Measurements from ENCODE around the gene REG1B.

DNA sequence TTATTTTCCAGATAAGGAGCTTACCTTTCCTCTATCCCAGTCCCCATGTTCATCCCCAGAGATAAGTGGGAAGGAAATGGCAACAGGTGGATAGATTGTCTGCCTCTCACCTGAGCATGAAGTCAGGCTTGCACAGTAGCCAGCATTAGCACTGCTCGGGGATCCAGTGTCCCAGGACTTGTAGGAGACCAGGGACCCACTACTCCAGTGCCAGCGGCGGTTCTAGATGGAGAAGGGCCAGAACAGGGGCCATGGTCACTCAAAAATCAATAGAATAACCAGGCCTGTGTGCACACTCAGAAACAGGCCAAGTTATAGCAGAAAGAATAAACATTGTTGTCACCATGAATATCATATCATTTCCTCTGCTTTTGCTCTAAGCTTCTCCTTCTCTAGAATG, 2.4 kb downstream of the REG1B start:
- TF ChIP-seq, protein P1, sequence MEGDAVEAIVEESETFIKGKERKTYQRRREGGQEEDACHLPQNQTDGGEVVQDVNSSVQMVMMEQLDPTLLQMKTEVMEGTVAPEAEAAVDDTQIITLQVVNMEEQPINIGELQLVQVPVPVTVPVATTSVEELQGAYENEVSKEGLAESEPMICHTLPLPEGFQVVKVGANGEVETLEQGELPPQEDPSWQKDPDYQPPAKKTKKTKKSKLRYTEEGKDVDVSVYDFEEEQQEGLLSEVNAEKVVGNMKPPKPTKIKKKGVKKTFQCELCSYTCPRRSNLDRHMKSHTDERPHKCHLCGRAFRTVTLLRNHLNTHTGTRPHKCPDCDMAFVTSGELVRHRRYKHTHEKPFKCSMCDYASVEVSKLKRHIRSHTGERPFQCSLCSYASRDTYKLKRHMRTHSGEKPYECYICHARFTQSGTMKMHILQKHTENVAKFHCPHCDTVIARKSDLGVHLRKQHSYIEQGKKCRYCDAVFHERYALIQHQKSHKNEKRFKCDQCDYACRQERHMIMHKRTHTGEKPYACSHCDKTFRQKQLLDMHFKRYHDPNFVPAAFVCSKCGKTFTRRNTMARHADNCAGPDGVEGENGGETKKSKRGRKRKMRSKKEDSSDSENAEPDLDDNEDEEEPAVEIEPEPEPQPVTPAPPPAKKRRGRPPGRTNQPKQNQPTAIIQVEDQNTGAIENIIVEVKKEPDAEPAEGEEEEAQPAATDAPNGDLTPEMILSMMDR (conservative IDR thresholded peaks at IDR 0.05): no peak
- no peak for TF ChIP-seq ZFX (IDR thresholded peaks at IDR 0.05)
